Muscle layer of duodenum (tissue), 2 donors: ENCODE results near the gene H6PD.
"Not testable (repeated sequence)": the region's sequence is repeated elsewhere in the genome, so short reads cannot be mapped to it uniquely, and the experiment has no call there.

Experiments used
- H3K27ac ChIP-seq: one replicate; pipeline ENCODE4 v1.7.0; 2013; ENCODE audit warnings: mild to moderate bottlenecking, low read length
- H3K27me3 ChIP-seq: one replicate; pipeline ENCODE4 v1.7.0; 2013; ENCODE audit warnings: low read depth, mild to moderate bottlenecking, control low read depth, low read length
- H3K36me3 ChIP-seq, 2 donors: one replicate each; pipeline ENCODE4 v1.7.0; 2013; ENCODE audit warnings: low read length in 2 of 2, control low read depth in 1 of 2, mild to moderate bottlenecking in 1 of 2; ENCODE audit not compliant: insufficient read depth in 2 of 2, control insufficient read depth in 1 of 2
- H3K4me1 ChIP-seq, 2 donors: one replicate each; pipeline ENCODE4 v1.7.0; 2013; ENCODE audit warnings: low read length in 2 of 2, mild to moderate bottlenecking in 2 of 2, control low read depth in 1 of 2, moderate library complexity in 1 of 2; ENCODE audit not compliant: insufficient read depth in 2 of 2, control insufficient read depth in 1 of 2
- H3K4me3 ChIP-seq, 2 donors: one replicate each; pipeline ENCODE4 v1.7.0; 2013; ENCODE audit warnings: low read length in 2 of 2, low read depth in 1 of 2, mild to moderate bottlenecking in 1 of 2
- H3K9me3 ChIP-seq, 2 donors: one replicate each; pipeline ENCODE4 v1.7.0; 2013; ENCODE audit warnings: low read length in 2 of 2, control low read depth in 1 of 2, mild to moderate bottlenecking in 1 of 2; ENCODE audit not compliant: control insufficient read depth in 1 of 2
- donor health status: healthy.

The H6PD gene

DNA sequence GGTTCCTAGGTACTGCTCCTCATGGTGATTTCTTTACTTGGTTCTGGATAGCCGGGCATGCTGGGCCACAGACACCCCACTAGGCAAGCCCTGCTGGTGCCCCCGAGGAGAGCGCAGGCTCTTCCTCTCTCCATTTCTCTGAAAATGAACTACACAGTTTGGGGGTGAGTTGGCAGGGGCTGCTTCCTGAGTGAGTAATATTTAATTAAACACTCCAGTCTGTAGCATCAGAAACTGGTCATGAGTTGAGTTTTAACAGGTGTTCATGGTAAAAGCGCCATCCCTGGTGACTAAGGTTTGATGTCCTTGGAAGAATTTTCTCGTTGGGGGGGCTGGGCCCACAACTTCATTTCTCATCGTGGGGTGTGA, 59.8 kb downstream of the H6PD start:
- Histone ChIP-seq H3K4me1 (peaks cover 15 to 28% of the 10 kb centered on the region in 2 donors), H3K27ac (peak overlapping the region; percentile 82), H3K36me3 (no peaks in the 10 kb centered on the region), H3K9me3 (no peaks in the 10 kb centered on the region), H3K4me3 (peak overlapping the region; percentile 74 to 88), H3K27me3 (peaks cover 8% of the 10 kb centered on the region)

DNA sequence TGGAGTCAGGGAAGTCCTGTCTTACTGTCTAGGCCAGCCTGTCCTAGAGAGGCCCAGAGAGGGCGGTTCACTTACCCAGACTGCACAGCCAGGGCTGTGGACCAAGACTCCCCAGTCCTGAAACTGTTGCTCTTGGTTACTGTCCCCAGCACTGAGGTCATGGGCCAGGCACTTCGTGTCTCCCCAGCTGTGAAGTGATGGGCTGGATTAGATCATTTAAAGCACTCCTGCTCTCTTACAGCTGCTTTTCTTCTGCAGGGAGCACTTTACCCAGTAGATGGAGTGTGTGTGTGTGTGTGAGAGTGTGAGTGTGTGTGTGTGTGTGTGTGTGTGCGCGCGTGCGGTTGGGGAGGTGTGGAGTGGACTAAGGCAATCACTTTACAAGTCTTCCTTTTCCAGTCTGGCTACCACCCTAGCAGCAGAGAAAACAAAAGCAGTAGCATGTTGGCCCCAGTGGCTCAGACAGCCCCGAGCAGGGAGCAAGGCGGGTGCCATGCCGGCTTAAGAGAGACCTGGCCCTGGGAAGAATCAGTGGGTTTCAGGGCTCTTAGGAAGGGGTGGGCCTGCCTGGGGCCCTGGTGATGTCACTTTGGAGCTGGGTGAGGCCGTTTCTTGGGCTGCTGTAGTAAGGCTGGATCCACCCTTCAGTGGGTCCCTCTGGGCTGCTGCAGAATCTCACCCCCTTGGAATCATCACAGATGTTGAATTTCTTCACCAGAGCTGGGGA, 60.5 kb downstream of the H6PD start:
- peaks cover 8% of the 10 kb centered on the region for H3K27me3 ChIP-seq
- H3K4me3 ChIP-seq = peak overlapping the region; percentile 74 to 88
- no peaks in the 10 kb centered on the region for H3K9me3 ChIP-seq
- peaks cover 15 to 33% of the 10 kb centered on the region in 2 donors for H3K4me1 ChIP-seq
- no peaks in the 10 kb centered on the region for H3K36me3 ChIP-seq
- peak overlapping the region; percentile 82 for H3K27ac ChIP-seq

- Histone ChIP-seq H3K4me3 (peak overlapping the region; percentile 74 to 88), H3K27ac (peak overlapping the region; percentile 82)
These were observed 61.3 kb downstream of the H6PD start for GRCh38 chr1:9295884-9296283.

GRCh38 chr1:9296850-9297249, 62.3 kb downstream of the H6PD start:
- Histone ChIP-seq H3K36me3 (no peaks in the 10 kb centered on the region), H3K4me3 (no peak overlapping the region), H3K9me3 (no peaks in the 10 kb centered on the region), H3K27me3 (peaks cover 8% of the 10 kb centered on the region), H3K27ac (no peak overlapping the region), H3K4me1 (peaks cover 20 to 42% of the 10 kb centered on the region in 2 donors)

More at GRCh38 chr1:9295884-9296283, 61.3 kb downstream of the H6PD start:
- no peaks in the 10 kb centered on the region for H3K36me3 ChIP-seq
- no peaks in the 10 kb centered on the region for H3K9me3 ChIP-seq
- peaks cover 8% of the 10 kb centered on the region for H3K27me3 ChIP-seq
- peaks cover 22 to 37% of the 10 kb centered on the region in 2 donors for H3K4me1 ChIP-seq

DNA sequence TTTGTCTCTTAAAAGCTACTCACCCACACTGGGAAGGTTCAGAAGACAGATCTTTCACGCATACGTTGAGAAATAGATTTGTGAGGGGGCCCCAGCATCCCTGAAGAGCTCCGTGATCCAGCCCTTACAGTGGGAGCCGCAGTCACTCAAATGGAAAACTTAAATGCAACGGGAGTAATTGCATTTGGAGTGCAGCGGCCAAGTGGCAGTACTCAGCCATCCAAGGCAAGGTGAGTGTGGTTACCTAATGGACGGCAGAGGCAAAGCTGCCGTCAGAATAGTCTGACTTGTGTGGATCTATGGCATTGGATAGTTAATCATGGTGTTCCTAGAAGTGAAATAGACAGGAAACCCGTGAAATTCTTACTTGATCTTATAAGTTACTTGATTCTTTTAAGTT, 63.3 kb downstream of the H6PD start:
- Histone ChIP-seq H3K4me3 (no peak overlapping the region), H3K9me3 (no peaks in the 10 kb centered on the region), H3K4me1 (peaks cover 28 to 47% of the 10 kb centered on the region in 2 donors), H3K27ac (no peak overlapping the region), H3K27me3 (peaks cover 8% of the 10 kb centered on the region), H3K36me3 (no peaks in the 10 kb centered on the region)

DNA sequence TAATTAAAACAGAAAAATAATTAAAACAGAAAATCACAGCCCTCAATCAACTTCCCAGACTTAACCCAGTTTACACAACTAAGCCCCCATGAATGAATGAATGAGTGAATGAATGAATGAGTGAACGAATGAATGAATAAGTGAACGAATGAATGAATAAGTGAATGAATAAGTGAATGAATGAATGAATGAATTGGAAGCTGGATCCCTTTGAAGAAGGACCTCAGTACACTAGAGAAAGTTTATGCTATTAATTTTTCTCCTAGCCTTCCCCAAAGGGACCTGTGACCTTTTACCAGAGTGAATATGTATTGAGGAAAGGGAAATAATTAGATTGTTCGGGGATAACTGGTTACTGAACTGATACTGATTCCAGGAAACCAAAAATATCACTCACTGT, 63.7 kb downstream of the H6PD start:
- Histone ChIP-seq H3K4me1 (peaks cover 33 to 50% of the 10 kb centered on the region in 2 donors), H3K4me3 (no peak overlapping the region), H3K9me3 (no peaks in the 10 kb centered on the region), H3K27me3 (peaks cover 8% of the 10 kb centered on the region), H3K27ac (no peak overlapping the region), H3K36me3 (no peaks in the 10 kb centered on the region)

DNA sequence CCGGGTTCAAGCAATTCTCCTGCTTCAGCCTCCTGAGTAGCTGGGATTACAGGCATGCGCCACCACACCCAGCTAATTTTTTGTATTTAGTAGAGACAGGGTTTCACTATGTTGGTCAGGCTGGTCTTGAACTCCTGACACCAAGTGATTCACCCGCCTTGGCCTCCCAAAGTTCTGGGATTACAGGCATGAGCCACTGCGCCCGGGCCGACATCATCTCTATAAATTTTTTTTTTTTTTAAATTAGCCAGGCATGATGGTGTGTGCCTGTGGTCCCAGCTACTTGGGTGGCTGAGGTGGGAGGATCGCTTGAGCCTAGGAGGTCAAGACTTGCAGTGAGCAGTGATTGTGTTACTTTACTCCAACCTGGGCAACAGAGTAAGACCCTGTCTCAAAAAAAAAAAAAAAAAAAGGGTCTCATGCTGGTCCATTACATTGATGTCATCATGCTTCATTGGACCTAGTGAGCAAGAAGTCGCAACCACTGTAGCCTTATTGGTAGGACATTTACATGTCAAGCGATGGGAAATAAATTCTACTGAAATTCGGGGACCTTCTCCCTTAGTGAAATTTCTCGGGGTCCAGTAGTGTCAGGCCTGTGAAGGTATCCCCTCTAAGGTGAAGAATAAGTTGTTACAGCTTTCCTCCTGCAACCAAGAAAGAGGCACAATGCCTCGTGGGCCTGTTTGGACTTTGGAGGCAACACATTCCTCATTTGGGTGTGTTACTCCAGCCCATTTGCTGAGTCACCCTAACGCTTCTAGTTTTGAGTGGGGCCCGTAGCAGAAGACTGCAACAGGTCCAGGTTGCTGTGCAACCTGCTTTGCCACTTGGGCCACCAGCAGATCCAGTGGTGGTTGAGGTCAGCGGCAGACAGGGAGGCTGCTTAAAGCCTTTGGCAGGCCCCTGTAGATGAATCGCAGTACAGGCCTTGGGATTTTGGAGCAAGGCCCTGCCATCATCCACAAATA, 65.3 kb downstream of the H6PD start:
- not testable (repeated sequence) for H3K4me3 ChIP-seq, H3K27me3 ChIP-seq, H3K9me3 ChIP-seq, H3K36me3 ChIP-seq
- Histone ChIP-seq H3K27ac (peak overlapping the region; percentile 68), H3K4me1 (peaks cover 31 to 61% of the 10 kb centered on the region in 2 donors)

DNA sequence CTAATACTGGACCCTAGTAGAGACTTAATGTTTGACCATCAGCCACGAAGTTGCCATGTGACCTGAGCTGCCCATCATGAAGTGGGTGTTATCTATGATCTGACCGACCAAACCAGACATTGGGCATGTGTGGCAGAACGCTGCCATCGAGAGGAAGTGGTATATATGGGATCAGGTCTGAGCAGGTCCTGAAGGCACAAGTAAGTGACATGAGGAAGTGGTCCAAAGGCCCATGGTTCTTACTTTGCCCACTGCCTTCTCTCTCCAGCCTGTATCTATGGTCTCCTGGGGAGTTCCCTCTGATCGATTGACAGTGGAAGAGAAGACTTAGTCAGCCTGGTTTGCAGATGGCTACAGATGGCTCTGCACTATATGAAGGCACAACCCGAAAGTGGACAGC, 66.0 kb downstream of the H6PD start:
- H3K9me3 ChIP-seq = no peaks in the 10 kb centered on the region
- no peaks in the 10 kb centered on the region for H3K36me3 ChIP-seq
- peak overlapping the region; percentile 33 for H3K27ac ChIP-seq
- H3K4me1 ChIP-seq = peaks cover 27 to 60% of the 10 kb centered on the region in 2 donors
- H3K4me3 ChIP-seq = no peak overlapping the region
- no peaks in the 10 kb centered on the region for H3K27me3 ChIP-seq

DNA sequence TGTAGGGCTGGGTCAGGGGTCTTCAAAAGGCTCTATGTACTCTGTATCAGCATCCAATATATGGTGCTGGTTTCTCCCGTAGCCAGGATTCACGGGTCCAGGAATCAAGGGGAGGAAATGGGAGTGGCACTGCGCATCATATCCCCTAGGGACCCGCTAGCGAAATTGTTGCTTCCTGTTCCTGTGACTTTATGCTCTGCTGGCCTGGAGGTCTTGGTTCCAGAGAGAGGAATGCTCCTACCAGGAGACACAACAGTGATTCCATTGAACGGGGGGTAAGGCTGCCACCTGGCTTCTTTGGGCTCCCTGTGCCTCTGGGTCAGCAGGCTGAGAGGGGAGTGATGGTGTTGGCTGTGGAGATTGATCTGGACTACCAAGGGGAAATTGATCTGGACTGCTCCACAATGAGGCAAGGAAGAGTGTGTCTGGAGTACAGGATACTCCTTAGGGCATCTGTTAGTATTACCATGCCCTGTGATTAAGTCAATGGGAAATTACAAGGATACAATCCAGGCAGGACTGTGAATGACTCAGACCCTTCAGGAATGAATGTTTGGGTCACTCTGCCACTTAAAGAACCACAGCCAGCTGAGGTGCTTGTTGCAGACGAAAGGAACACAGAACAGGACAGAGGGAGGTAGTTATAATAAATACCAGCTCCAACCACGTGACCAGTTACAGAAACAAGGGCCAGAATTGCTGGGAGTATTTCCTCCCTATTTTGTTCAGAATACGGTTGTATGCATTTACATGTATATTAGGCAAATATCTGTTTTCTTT, 68.4 kb downstream of the H6PD start:
- H3K27me3 ChIP-seq = no peaks in the 10 kb centered on the region
- H3K9me3 ChIP-seq = no peaks in the 10 kb centered on the region
- peak overlapping the region in 1 of 2 donors; percentile 19 for H3K4me3 ChIP-seq
- H3K36me3 ChIP-seq = no peaks in the 10 kb centered on the region
- H3K27ac ChIP-seq = peak overlapping the region; percentile 74
- peaks cover 27 to 66% of the 10 kb centered on the region in 2 donors for H3K4me1 ChIP-seq

DNA sequence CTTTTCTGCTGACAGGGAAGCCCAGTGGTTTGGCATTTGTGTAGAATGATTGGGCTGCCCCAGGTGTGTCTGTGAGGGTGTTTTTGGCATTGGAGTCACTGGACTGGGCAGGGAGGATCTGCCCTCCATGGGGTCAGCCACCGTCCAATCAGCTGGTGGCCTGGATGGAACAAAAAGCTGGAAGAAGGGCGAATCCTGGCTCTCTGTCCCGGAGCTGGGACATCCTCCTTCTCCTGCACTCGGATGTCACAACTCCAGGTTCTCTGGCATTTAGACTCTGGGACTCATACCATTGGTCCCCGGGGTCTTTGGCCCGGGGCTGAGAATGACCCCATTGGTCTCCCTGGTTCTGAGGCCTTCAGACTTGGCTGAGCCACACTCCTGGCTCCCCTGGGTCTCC, 69.3 kb downstream of the H6PD start:
- Histone ChIP-seq H3K9me3 (no peaks in the 10 kb centered on the region), H3K4me1 (peaks cover 27 to 74% of the 10 kb centered on the region in 2 donors), H3K27ac (peak overlapping the region; percentile 74), H3K36me3 (no peaks in the 10 kb centered on the region), H3K27me3 (no peaks in the 10 kb centered on the region), H3K4me3 (no peak overlapping the region)

DNA sequence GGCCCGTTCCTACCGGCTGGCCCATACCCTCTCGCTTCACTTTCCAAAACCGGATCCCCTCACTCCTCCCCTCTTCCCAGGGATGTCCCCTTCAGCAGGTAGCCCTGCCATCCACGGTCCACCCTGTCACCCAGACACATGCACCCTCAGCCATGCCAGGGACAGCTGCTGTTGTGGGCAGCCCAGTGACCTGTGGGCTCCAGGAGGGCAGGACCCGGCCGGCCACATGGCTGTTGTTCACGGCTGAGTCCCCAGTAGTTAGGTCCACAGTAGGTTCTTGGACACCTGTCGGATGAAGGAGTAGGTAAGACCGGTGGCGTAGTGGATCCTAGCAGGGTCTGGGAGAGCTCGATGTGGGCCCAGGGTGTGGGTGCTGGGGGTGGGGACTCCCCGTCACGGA, 70.6 kb downstream of the H6PD start:
- no peak overlapping the region for H3K4me3 ChIP-seq
- H3K36me3 ChIP-seq = no peaks in the 10 kb centered on the region
- no peak overlapping the region for H3K27ac ChIP-seq
- no peaks in the 10 kb centered on the region for H3K9me3 ChIP-seq
- H3K27me3 ChIP-seq = no peaks in the 10 kb centered on the region
- peaks cover 27 to 69% of the 10 kb centered on the region in 2 donors for H3K4me1 ChIP-seq
